ENCODE data around the gene UFM1.

- no peak for TF ChIP-seq POLR2AphosphoS5 (IDR thresholded peaks at IDR 0.05; ENCODE audit: low read depth, low read length)
- no peak for TF ChIP-seq POLR2A (IDR thresholded peaks at IDR 0.05; ENCODE audit: low read depth, low read length)
These were observed 726 bp upstream of the UFM1 start for GRCh38 chr13:38348861-38349389.

Data from GM12892 (cell line).